ENCODE results near the gene LRRC53. TPM values are rescaled to one million over a fixed set of nuclear protein-coding genes. Genes with fewer than 3 reads are reported as not detected.
A peak's percentile ranks its signal among the peaks of the same experiment; 100 is the strongest.

LRRC53 gene
- total and polyA plus RNA-seq, 2 of the 8 experiments (the other 6 are each of a cell fraction or from before 2014, with no cell fraction given): not detected

DNA sequence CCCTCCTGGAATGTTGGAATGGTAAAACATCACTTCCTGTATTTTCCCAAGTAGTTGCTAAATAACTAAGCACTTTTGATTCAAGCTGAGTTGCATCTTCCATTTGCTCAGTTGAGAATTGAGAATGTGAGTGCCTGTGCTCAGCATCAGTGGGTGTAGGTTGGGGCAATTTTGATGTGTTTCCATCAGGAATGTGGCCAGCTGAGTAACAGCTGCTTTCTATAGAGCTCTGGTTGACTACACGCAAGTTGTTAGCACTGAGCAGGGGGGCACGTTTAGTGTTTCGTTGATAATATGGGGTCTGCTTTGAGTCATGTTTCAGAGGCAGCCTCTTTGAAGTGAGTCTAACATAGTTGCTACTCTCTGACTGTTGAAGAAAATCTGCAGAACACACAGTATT lies 41.5 kb downstream of the LRRC53 start:
- Histone ChIP-seq H2AFZ (ENCODE audit: low read length) (peak overlapping the region; percentile 74), H4K91ac (replicated peaks; ENCODE audit: insufficient read length, low read length) (no peak overlapping the region), H3K9ac (replicated peaks in 1 of 4; ENCODE audit: extremely low read depth in 1 of 4, low read depth in 3 of 4, low read length in 3 of 4) (no peak overlapping the region), H3K4me1 (replicated peaks in 1 of 4; ENCODE audit: control insufficient read depth in 3 of 4, insufficient read depth in 4 of 4, low read length in 3 of 4) (peaks cover 0 to 5% (median 0%) of the 10 kb centered on the region in 4 experiments; a peak in 2 of 7 replicates), H3K27me3 (replicated peaks in 1 of 4; ENCODE audit: control insufficient read depth in 3 of 4, extremely low read depth in 1 of 4, insufficient read depth in 3 of 4, low read length in 3 of 4) (no peaks in the 10 kb centered on the region), H3K18ac (ENCODE audit: extremely low read depth, low read length) (no peak overlapping the region), H3K27ac (ENCODE audit: low read depth, low read length) (no peak overlapping the region), H3K4me3 (ENCODE audit: extremely low read depth in 1 of 4, insufficient read depth in 2 of 4, low read depth in 3 of 4, low read length in 4 of 4) (no peak overlapping the region), H3K4me2 (ENCODE audit: insufficient read depth in 1 of 2, low read depth in 2 of 2, low read length in 2 of 2) (no peak overlapping the region), H2BK120ac (replicated peaks; ENCODE audit: low read depth, low read length) (no peak overlapping the region), H3K23ac (ENCODE audit: insufficient read length) (no peak overlapping the region), H2BK12ac (ENCODE audit: low read depth, low read length) (no peak overlapping the region), H3K23me2 (ENCODE audit: low read depth, low read length) (no peaks in the 10 kb centered on the region), H3K36me3 (ENCODE audit: control insufficient read depth in 2 of 4, insufficient read depth in 4 of 4, low read length in 3 of 4) (no peaks in the 10 kb centered on the region), H3K4ac (replicated peaks; ENCODE audit: insufficient read length, low read depth, low read length) (no peak overlapping the region), H4K20me1 (replicated peaks in 1 of 2; ENCODE audit: control insufficient read depth in 1 of 2, insufficient read depth in 2 of 2, low read length in 2 of 2) (no peaks in the 10 kb centered on the region), H2BK15ac (ENCODE audit: low read length) (0 out of 2 replicates have a peak overlapping the region, but pooled peaks have one; percentile 77), H2BK20ac (ENCODE audit: low read length) (no peak overlapping the region), H2BK5ac (ENCODE audit: low read depth, low read length) (no peak overlapping the region), H4K8ac (ENCODE audit: extremely low read depth, insufficient read depth, low read length) (no peak overlapping the region), H2AK5ac (ENCODE audit: low read depth, low read length) (no peak overlapping the region), H3K56ac (replicated peaks; ENCODE audit: insufficient read length, low read depth, low read length) (no peak overlapping the region), H3K79me2 (ENCODE audit: control insufficient read depth in 1 of 2, insufficient read depth in 2 of 2, low read length in 2 of 2) (no peaks in the 10 kb centered on the region), H3K79me1 (ENCODE audit: low read depth, low read length) (no peaks in the 10 kb centered on the region), H3K9me3 (ENCODE audit: insufficient read depth in 2 of 2, low read depth in 1 of 2, low read length in 1 of 2) (no peaks in the 10 kb centered on the region), H4K5ac (ENCODE audit: insufficient read length, low read depth, low read length) (no peak overlapping the region), H3K14ac (ENCODE audit: insufficient read length) (no peak overlapping the region)
- ChIA-PET POLR2A (ENCODE audit: partially characterized antibody) (no interaction called here), CTCF (ENCODE audit: partially characterized antibody) (interaction anchor here (0.7 to 4.3 kb wide), 6 partner anchors 9 to 631 kb away, joined by 3 to 27 read pairs (median 3); no protein-coding TSS in a partner anchor)
- 70% methylated on average over 3 of the region's 3 CpGs; no CpG with 5 or more reads in 1 of the 2 experiments for WGBS, 2 experiments (ENCODE audit: extremely low coverage in 1 of 2, insufficient coverage in 1 of 2, insufficient read length in 1 of 2, insufficient replicate concordance in 2 of 2, low coverage in 1 of 2, low lambda C conversion rate in 2 of 2, missing lambda C conversion rate in 1 of 2)
- TF ChIP-seq FOSL1 (IDR thresholded peaks at IDR 0.05; ENCODE audit: insufficient read depth, low read depth, low read length) (no peak), KDM4A (IDR thresholded peaks at IDR 0.05; ENCODE audit: low read depth, low read length, severe bottlenecking) (no peak), SRF (IDR thresholded peaks at IDR 0.05; ENCODE audit: low read depth, low read length) (no peak), POLR2A (IDR thresholded peaks at IDR 0.05; ENCODE audit: control extremely low read depth in 1 of 2, low read depth in 2 of 2, low read length in 2 of 2) (no peak), KDM5A (IDR thresholded peaks at IDR 0.05; ENCODE audit: low read length) (no peak), HDAC6 (IDR thresholded peaks at IDR 0.05; ENCODE audit: low read depth, low read length) (no peak), RNF2 (IDR thresholded peaks at IDR 0.05; ENCODE audit: borderline replicate concordance, low read depth, low read length, missing control alignments, poor library complexity, severe bottlenecking) (no peak), CHD1 (IDR thresholded peaks at IDR 0.05; ENCODE audit: low read depth, low read length) (no peak)
- TF ChIP-seq, protein P1, sequence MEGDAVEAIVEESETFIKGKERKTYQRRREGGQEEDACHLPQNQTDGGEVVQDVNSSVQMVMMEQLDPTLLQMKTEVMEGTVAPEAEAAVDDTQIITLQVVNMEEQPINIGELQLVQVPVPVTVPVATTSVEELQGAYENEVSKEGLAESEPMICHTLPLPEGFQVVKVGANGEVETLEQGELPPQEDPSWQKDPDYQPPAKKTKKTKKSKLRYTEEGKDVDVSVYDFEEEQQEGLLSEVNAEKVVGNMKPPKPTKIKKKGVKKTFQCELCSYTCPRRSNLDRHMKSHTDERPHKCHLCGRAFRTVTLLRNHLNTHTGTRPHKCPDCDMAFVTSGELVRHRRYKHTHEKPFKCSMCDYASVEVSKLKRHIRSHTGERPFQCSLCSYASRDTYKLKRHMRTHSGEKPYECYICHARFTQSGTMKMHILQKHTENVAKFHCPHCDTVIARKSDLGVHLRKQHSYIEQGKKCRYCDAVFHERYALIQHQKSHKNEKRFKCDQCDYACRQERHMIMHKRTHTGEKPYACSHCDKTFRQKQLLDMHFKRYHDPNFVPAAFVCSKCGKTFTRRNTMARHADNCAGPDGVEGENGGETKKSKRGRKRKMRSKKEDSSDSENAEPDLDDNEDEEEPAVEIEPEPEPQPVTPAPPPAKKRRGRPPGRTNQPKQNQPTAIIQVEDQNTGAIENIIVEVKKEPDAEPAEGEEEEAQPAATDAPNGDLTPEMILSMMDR (IDR thresholded peaks at IDR 0.05; ENCODE audit: control extremely low read depth in 1 of 3, insufficient read depth in 1 of 3, low read depth in 1 of 3, low read length in 3 of 3): no peak
- DNase-seq (ENCODE audit: low read depth in 1 of 2, low spot score in 2 of 2): no peak
- peak; percentile 28 for FAIRE-seq

Measured in H1 (cell line).